PC-9 (cell line): ENCODE data around the gene SLC2A4RG. TPM values are rescaled to one million over a fixed set of nuclear protein-coding genes. Genes with fewer than 3 reads are reported as not detected.

Experiments
- BruUV-seq: library from RNA; stranded (reverse); fragments of 400-500 nt; replicated peaks from 2 replicates; lab custom pipeline; 2021; lab: Mats Ljungman, UMichigan
- CTCF ChIA-PET: fragments of 300-600 bp; sonication (Branson Sonifier 250); formaldehyde crosslinking; loops from one replicate; lab custom pipeline; 2022; ENCODE audit warnings: antibody characterized with exemption; lab: Charles Lee
- POLR2A ChIA-PET: fragments of 300-600 bp; sonication (Branson Sonifier 250); formaldehyde crosslinking; loops from one replicate; lab custom pipeline; 2022; ENCODE audit warnings: antibody characterized with exemption; ENCODE audit not compliant: unreplicated experiment; lab: Charles Lee
- DNase-seq, 2 experiments: peaks; one replicate each; pipeline versions ENCODE4 v3.0.0 to v3.0.0-alpha.2; 2015 to 2022; ENCODE audit warnings: mixed read lengths in 1 of 2
- H2AFZ ChIP-seq: fragments of 200-600 bp; sonication (generic); 2 replicates; pipeline ENCODE4 v1.8.1; 2017; ENCODE audit warnings: antibody characterized with exemption
- H3F3A ChIP-seq: fragments of 200-600 bp; sonication (generic); 2 replicates; pipeline ENCODE4 v1.8.1; 2017; ENCODE audit warnings: antibody characterized with exemption, mild to moderate bottlenecking, low read depth; ENCODE audit not compliant: insufficient read depth
- H3K27ac ChIP-seq: fragments of 200-600 bp; sonication (generic); 2 replicates; pipeline ENCODE4 v1.6.1; 2016; ENCODE audit warnings: mixed run types
- H3K27me3 ChIP-seq: fragments of 200-600 bp; sonication (generic); 2 replicates; pipeline ENCODE4 v1.6.1; 2016; ENCODE audit warnings: low read depth, mixed run types; ENCODE audit not compliant: insufficient read depth
- H3K36me3 ChIP-seq: fragments of 200-600 bp; sonication (generic); 2 replicates; pipeline ENCODE4 v1.6.1; 2016; ENCODE audit warnings: low read depth, mixed run types
- H3K4me1 ChIP-seq: fragments of 200-600 bp; sonication (generic); replicated peaks from 2 replicates; pipeline ENCODE4 v1.6.1; 2016; ENCODE audit warnings: mixed run types; ENCODE audit not compliant: insufficient read depth
- H3K4me2 ChIP-seq: fragments of 200-600 bp; sonication (generic); 2 replicates; pipeline ENCODE4 v1.6.1; 2017; ENCODE audit warnings: mixed run types
- H3K4me3 ChIP-seq: fragments of 200-600 bp; sonication (generic); 2 replicates; pipeline ENCODE4 v1.6.1; 2016; ENCODE audit warnings: mixed run types
- H3K79me2 ChIP-seq: fragments of 200-600 bp; sonication (generic); 2 replicates; pipeline ENCODE4 v1.6.1; 2017; ENCODE audit warnings: low read depth, mixed run types
- H3K9me2 ChIP-seq: fragments of 200-600 bp; sonication (generic); 2 replicates; pipeline ENCODE4 v1.8.1; 2017; ENCODE audit warnings: mild to moderate bottlenecking; ENCODE audit not compliant: insufficient read depth
- H3K9me3 ChIP-seq: fragments of 200-600 bp; sonication (generic); 2 replicates; pipeline ENCODE4 v1.8.1; 2016; ENCODE audit warnings: low read depth; ENCODE audit not compliant: insufficient read depth
- H4K20me1 ChIP-seq: fragments of 200-600 bp; sonication (generic); 2 replicates; pipeline ENCODE4 v1.8.1; 2017; ENCODE audit not compliant: insufficient read depth
- EZH2 ChIP-seq: fragments of 200-600 bp; sonication (generic); IDR thresholded peaks from 2 replicates; pipeline ENCODE4 v1.8.0; 2017; ENCODE audit warnings: antibody characterized with exemption, low read depth
- intact Hi-C: fragments of 100-400 bp; cut with micrococcal nuclease; formaldehyde crosslinking; loops from one replicate; pipeline ENCODE4 v1.10.0; 2022; ENCODE audit not compliant: unreplicated experiment
- total RNA-seq: library from RNA; stranded (reverse); gene quantifications from 2 replicates; pipeline ENCODE4 v1.2.3, GENCODE V29; 2021
- TF ChIP-seq, protein P1 (sequence below): fragments of 200-600 bp; sonication (generic); conservative IDR thresholded peaks from 2 replicates; pipeline ENCODE4 v1.6.1; 2017; ENCODE audit warnings: mixed run types, antibody characterized with exemption, mild to moderate bottlenecking, moderate library complexity

SLC2A4RG gene
- total RNA-seq, 1 experiment from 2014 or later = 167 TPM

GRCh38 chr20:63693083-63693732 is 46.4 kb upstream of the SLC2A4RG start:
- no peaks in the 10 kb centered on the region for H3K36me3 ChIP-seq
- no peaks in the 10 kb centered on the region for H3K9me3 ChIP-seq
- BruUV-seq = no TSS peak
- H3F3A ChIP-seq = peaks cover 45% of the 10 kb centered on the region
- no peaks in the 10 kb centered on the region for H3K9me2 ChIP-seq
- no peak overlapping the region for H3K4me2 ChIP-seq
- H3K4me1 ChIP-seq = peaks cover 25% of the 10 kb centered on the region
- no peak overlapping the region for H2AFZ ChIP-seq
- DNase-seq = peak in 1 of 2 experiments; percentile 27
- H3K27ac ChIP-seq = no peak overlapping the region
- no peaks in the 10 kb centered on the region for H3K79me2 ChIP-seq
- intact Hi-C loops = no loop called here
- ChIA-PET POLR2A (interaction anchor here (0.6 to 0.7 kb wide), 2 partner anchors 281 to 374 kb away, joined by 3 to 7 read pairs; no protein-coding TSS in a partner anchor), CTCF (no interaction called here)
- no peak overlapping the region for H3K4me3 ChIP-seq
- no peaks in the 10 kb centered on the region for H3K27me3 ChIP-seq
- TF ChIP-seq, protein P1, sequence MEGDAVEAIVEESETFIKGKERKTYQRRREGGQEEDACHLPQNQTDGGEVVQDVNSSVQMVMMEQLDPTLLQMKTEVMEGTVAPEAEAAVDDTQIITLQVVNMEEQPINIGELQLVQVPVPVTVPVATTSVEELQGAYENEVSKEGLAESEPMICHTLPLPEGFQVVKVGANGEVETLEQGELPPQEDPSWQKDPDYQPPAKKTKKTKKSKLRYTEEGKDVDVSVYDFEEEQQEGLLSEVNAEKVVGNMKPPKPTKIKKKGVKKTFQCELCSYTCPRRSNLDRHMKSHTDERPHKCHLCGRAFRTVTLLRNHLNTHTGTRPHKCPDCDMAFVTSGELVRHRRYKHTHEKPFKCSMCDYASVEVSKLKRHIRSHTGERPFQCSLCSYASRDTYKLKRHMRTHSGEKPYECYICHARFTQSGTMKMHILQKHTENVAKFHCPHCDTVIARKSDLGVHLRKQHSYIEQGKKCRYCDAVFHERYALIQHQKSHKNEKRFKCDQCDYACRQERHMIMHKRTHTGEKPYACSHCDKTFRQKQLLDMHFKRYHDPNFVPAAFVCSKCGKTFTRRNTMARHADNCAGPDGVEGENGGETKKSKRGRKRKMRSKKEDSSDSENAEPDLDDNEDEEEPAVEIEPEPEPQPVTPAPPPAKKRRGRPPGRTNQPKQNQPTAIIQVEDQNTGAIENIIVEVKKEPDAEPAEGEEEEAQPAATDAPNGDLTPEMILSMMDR = no peak
- no peak for TF ChIP-seq EZH2
- 0 out of 2 replicates have a peak, but pooled peaks cover 3% of the 10 kb centered on the region for H4K20me1 ChIP-seq

DNA sequence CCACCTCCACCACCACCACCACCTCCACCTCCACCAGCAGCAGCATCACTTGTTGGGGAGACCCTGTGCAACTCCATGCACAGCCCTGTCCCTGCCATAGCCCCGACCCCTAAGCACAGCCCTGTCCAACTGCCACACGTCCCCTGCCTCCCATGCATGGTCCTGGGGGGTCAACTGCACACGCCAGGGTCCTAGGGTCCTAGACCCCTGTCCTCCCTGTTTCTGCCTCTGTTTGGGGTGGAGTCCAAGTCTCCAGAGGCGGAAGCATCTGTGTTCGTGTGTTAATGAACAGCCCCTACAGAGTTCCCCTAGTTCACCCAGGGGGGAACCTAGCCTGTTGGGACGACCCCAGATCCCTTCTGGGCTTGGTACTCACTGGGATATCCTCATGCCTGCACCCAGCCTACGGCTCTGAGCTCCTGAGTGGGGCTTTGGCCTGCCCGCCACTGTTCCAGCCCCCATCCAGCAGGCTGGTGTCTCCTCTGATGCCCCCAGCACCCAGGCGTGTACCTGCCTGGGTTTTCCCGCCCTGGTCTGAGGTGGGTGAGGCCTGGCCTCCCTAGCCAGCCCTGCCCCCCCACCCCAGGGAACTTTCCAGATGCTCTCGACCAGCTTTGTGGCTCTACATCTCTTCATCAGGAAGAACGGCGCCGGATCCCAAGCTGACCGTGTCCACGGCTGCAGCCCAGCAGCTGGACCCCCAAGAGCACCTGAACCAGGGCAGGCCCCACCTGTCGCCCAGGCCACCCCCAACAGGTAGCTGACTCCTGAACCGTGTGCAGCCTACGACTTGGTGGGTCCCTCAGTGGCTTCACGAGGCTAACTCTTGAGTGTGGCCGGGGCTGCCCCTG is 45.6 kb upstream of the SLC2A4RG start:
- Histone ChIP-seq H3K4me3 (no peak overlapping the region), H3K79me2 (no peaks in the 10 kb centered on the region), H3K9me3 (no peaks in the 10 kb centered on the region), H3K9me2 (no peaks in the 10 kb centered on the region), H3K4me2 (no peak overlapping the region), H2AFZ (no peak overlapping the region), H3K4me1 (peaks cover 30% of the 10 kb centered on the region), H3F3A (peaks cover 50% of the 10 kb centered on the region), H3K36me3 (no peaks in the 10 kb centered on the region), H4K20me1 (0 out of 2 replicates have a peak, but pooled peaks cover 3% of the 10 kb centered on the region), H3K27ac (no peak overlapping the region), H3K27me3 (no peaks in the 10 kb centered on the region)
- intact Hi-C loops = no loop called here
- peak in 1 of 2 experiments; percentile 26 for DNase-seq
- ChIA-PET CTCF (interaction anchor here (0.6 kb wide), 1 partner anchor 495 kb away, joined by 9 read pairs; no protein-coding TSS in a partner anchor), POLR2A (no interaction called here)
- BruUV-seq = no TSS peak
- TF ChIP-seq, protein P1 = no peak
- TF ChIP-seq EZH2 = no peak

- BruUV-seq = no TSS peak
- intact Hi-C loops = no loop called here
- DNase-seq = peak in 1 of 2 experiments; percentile 23
- Histone ChIP-seq H3K4me2 (no peak overlapping the region), H3K4me1 (peaks cover 38% of the 10 kb centered on the region), H3K9me3 (no peaks in the 10 kb centered on the region), H3K4me3 (no peak overlapping the region), H3K27ac (no peak overlapping the region), H4K20me1 (0 out of 2 replicates have a peak, but pooled peaks cover 3% of the 10 kb centered on the region), H3K9me2 (no peaks in the 10 kb centered on the region), H3K36me3 (no peaks in the 10 kb centered on the region), H3K79me2 (0 out of 2 replicates have a peak, but pooled peaks cover 2% of the 10 kb centered on the region), H3F3A (peaks cover 58% of the 10 kb centered on the region), H3K27me3 (no peaks in the 10 kb centered on the region), H2AFZ (no peak overlapping the region)
- CTCF ChIA-PET = interaction anchor here (0.6 kb wide), 1 partner anchor 496 kb away, joined by 9 read pairs; no protein-coding TSS in a partner anchor
- POLR2A ChIA-PET = no interaction called here
- no peak for TF ChIP-seq EZH2
- TF ChIP-seq, protein P1 = no peak
Measured at GRCh38 chr20:63694584-63695423, 44.8 kb upstream of the SLC2A4RG start.
